HT-29 (cell line): Measurements from ENCODE around the gene STK4. TPM values are rescaled to one million over a fixed set of nuclear protein-coding genes. Genes with fewer than 3 reads are reported as not detected.
A peak's percentile ranks its signal among the peaks of the same experiment; 100 is the strongest.

ENCODE experiments used
- DNase-seq: peaks from one replicate; pipeline ENCODE4 v3.0.0-alpha.2; 2015; ENCODE audit warnings: low spot score
- small RNA-seq: library from RNA; depleted of rRNA; stranded (forward); fragments of <200 nt; gene quantifications from one replicate; pipeline ENCODE3, GENCODE V24; 2014
- total RNA-seq: library from RNA; depleted of rRNA; stranded (reverse); fragments of >200 nt; shearing (Covaris generic); gene quantifications from 2 replicates; pipeline ENCODE4 v1.2.3, GENCODE V29; 2014; rRNA removed

The STK4 gene
- total RNA-seq, 1 experiment from 2014 or later, result 27.1 TPM

- DNase-seq, result no peak
These were observed 145.6 kb downstream of the STK4 start for GRCh38 chr20:45111799-45112471.

- DNase-seq, result no peak
These were observed 146.4 kb downstream of the STK4 start for GRCh38 chr20:45112754-45113153.

- DNase-seq, result no peak
These were observed 147.6 kb downstream of the STK4 start for GRCh38 chr20:45113865-45114264.

- no peak for DNase-seq
These were observed 148.4 kb downstream of the STK4 start, which contains the start of gene WFDC5 for GRCh38 chr20:45114465-45115385. Gene WFDC5, minus strand, starts transcription at chr20:45115174. Its CDS starts 91 bp downstream, at chr20:45115083.

- no peak for DNase-seq
These were observed 149.1 kb downstream of the STK4 start for GRCh38 chr20:45115386-45115774.

GRCh38 chr20:45115829-45116228, 149.5 kb downstream of the STK4 start:
- DNase-seq, result no peak

GRCh38 chr20:45117581-45117980, 151.3 kb downstream of the STK4 start:
- peak; percentile 65 for DNase-seq

- DNase-seq, result no peak
These were observed 151.7 kb downstream of the STK4 start for GRCh38 chr20:45118028-45118427.

GRCh38 chr20:45119556-45120266, 153.4 kb downstream of the STK4 start:
- DNase-seq, result no peak

- no peak for DNase-seq
These were observed 155.1 kb downstream of the STK4 start for GRCh38 chr20:45121388-45121787.

GRCh38 chr20:45124365-45124764, 158.1 kb downstream of the STK4 start, which contains the start of gene WFDC12:
Gene WFDC12, minus strand, starts transcription at chr20:45124465. Its CDS starts 18 bp downstream, at chr20:45124447.
- no peak for DNase-seq

GRCh38 chr20:45128099-45128498, 161.8 kb downstream of the STK4 start:
- DNase-seq, result no peak

Small RNA genes within 50 kb of the gene (small RNA-seq; reads per million reads assigned to genes)
- not detected for gene RF00019

Other genes with a start within 250 kb of the STK4 start
- not detected in 2 replicates for gene KCNK15, start 220.6 kb upstream of the STK4 start, total RNA-seq
- gene RIMS4, start 156.0 kb upstream of the STK4 start, total RNA-seq, result not detected in 2 replicates
- gene YWHAB, start 80.8 kb upstream of the STK4 start, total RNA-seq, result 71.4 and 77.9 TPM in 2 replicates
- gene PABPC1L, start 56.5 kb upstream of the STK4 start, total RNA-seq, result 53.4 and 54.6 TPM in 2 replicates
- 80.5 and 85.2 TPM in 2 replicates for gene TOMM34, start 6.1 kb upstream of the STK4 start, total RNA-seq
- gene KCNS1, start 134.6 kb downstream of the STK4 start, total RNA-seq, result not detected in 2 replicates
- not detected in 2 replicates for gene WFDC5, start 148.7 kb downstream of the STK4 start, total RNA-seq
- not detected in 2 replicates for gene WFDC12, start 158.0 kb downstream of the STK4 start, total RNA-seq
- gene PI3, start 208.4 kb downstream of the STK4 start, total RNA-seq, result 2.0 and 6.6 TPM in 2 replicates
- gene SEMG1, start 240.5 kb downstream of the STK4 start, total RNA-seq, result not detected in 2 replicates